Left renal cortex interstitium (tissue), 4 donors: ENCODE results near the gene MED16. TPM values are rescaled to one million over a fixed set of nuclear protein-coding genes. Genes with fewer than 3 reads are reported as not detected.

ENCODE experiments used
- DNase-seq, 4 donors: peaks; one replicate each; pipeline ENCODE4 v3.0.0-alpha.2; 2013; ENCODE audit warnings: low read depth in 4 of 4, low spot score in 2 of 4, missing footprints in 1 of 4
- polyA plus RNA-seq, 4 donors: library from polyadenylated mRNA; unstranded; fragments of 120-200 nt; gene quantifications; one replicate each; pipeline ENCODE4 v1.2.1, GENCODE V29; 2013; ENCODE audit not compliant: insufficient read length in 4 of 4

MED16 gene, protein sequence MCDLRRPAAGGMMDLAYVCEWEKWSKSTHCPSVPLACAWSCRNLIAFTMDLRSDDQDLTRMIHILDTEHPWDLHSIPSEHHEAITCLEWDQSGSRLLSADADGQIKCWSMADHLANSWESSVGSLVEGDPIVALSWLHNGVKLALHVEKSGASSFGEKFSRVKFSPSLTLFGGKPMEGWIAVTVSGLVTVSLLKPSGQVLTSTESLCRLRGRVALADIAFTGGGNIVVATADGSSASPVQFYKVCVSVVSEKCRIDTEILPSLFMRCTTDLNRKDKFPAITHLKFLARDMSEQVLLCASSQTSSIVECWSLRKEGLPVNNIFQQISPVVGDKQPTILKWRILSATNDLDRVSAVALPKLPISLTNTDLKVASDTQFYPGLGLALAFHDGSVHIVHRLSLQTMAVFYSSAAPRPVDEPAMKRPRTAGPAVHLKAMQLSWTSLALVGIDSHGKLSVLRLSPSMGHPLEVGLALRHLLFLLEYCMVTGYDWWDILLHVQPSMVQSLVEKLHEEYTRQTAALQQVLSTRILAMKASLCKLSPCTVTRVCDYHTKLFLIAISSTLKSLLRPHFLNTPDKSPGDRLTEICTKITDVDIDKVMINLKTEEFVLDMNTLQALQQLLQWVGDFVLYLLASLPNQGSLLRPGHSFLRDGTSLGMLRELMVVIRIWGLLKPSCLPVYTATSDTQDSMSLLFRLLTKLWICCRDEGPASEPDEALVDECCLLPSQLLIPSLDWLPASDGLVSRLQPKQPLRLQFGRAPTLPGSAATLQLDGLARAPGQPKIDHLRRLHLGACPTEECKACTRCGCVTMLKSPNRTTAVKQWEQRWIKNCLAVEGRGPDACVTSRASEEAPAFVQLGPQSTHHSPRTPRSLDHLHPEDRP
- 10 to 100 TPM; 44.5 to 90.9 (median 64.0) TPM for polyA plus RNA-seq

GRCh38 chr19:892894-893689 is at the start of gene MED16, which contains the start of gene RNU6-9:
Gene MED16, minus strand, starts transcription at chr19:893187. Its CDS starts 2,056 bp downstream, at chr19:891131.
Gene RNU6-9, plus strand, starts transcription at chr19:893484.
- peak; percentile 87 to 97 (median 93) for DNase-seq

GRCh38 chr19:942133-942645 is 49.2 kb upstream of the MED16 start:
- no peak for DNase-seq

DNA sequence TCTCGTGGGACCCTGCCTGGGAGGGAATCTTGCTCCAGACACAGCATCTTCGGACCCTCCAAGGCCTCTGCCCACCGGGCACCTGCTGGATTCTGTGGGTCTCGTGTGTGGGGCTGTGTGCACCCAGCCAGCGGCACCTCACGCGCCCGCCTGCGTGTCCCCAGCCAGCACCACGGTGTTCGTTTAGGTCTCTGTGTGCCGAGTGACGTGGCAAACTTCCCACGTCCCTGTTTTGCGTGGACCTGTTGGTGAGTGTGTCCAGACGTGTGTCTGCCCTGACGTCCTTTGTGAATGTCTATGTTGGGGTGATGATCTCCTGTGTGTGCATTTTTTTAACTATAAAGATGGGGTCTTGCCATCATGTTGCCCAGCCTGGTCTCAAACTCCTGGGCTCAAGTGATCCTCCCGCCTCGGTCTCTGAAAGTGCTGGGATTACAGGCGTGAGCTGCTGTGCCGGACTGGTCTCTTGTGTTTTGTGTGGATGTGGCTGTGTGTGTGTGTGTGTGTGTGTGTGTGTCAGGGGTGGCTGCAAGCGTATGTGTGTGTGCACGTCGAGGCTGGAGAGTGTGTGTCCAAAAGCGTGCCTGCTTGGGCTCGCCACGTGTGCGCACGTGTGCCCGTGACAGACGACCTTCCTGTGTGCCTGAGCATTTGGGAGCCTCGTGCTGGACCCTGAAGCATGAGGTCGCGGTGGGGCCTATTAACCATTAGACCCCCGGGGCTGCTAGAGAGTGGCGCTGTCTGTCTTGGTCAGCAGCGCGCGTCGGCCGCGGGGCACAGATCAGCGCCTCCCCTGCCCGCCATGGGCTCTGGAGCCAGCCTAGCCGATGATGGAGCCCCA is 48.5 kb upstream of the MED16 start:
- no peak for DNase-seq

DNA sequence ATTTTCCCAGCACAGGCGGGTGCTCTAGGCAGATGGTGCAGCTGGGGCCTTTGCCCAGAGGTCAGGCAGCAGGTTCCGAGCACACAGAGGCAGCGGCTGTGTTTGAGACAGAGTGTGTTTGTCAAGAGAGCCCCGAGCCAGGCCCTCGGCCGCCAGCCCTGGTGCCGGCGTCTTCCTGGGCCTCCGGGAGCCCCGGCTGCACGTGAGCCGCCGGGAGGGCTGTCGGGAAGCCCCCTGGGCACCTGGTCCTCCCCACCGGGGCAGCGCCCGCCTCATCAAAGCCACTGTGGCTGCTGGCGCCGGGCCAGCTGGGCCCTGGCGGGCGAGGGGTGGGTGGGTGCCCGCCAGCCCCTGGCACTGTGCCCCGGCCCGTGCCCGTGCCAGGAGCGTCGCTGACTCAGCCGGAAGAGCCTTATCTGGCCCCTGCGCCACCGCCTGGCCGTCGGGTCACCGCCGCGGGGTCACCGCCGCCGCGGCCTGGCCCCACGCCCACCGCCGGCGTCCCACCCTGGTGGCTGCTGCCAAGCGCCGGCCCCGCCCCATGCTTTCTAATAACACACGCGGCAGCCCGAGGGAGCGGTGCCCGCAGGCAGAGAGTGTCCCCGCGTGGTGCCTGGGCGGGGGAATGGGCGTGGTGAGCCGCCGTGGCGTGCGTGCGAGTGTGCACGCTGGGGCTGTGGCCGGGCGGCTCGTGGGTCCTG is 47.8 kb upstream of the MED16 start:
- no peak for DNase-seq

GRCh38 chr19:939922-940321 is 46.9 kb upstream of the MED16 start:
- no peak for DNase-seq

DNA sequence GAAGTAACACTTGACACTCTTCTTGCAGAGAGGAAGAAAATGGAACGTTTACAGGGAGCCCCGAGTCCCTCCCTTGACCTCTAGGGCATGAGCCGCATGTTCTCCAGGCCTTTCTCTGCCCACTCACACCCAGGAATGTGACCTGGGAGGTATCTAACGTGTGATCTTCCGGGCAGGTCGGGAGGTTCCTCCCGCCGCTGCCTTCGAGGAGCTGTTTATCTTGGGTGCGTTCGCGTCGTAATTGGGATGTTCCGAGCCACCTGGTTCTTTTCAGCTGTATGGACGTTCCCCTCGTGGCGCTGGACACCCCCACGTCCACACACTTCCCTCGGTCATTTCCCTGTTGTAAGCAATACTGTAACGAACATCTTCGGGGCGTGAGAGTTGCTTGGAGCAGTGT is 46.5 kb upstream of the MED16 start:
- DNase-seq, result no peak

DNA sequence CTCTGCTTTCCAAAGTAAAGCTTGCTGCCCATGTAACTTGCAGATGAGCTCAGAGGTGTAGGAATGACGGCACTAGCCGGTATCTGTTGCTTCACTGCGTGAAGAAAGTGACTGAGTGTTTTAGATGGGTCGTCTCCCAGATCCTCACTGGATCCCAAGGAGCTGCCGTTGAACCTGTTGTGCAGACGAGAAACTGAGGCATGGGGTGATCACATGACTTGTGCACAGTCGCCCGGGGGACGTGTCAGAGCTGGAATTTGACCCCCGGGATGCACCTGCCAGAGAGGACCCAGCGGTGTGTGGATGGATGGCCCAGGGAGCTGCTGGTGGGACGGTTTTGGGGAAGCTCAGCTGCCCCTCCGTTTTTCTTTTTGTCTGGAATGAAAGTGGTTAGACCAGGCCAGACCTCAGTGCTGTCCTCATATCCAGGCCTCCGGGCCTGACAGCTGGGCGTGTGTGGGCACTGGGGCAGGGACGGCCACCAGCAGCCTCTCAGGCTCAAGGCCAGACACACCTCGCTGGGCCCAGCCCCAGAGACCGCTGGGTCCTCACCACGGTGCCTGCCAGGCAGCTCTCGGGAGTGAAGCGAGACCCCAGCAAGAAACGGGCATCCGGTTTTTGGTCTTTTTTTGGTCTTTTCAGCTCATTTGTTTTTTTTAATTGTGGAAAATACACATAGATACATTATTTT is 45.4 kb upstream of the MED16 start:
- DNase-seq, result no peak

GRCh38 chr19:937259-937694 is 44.3 kb upstream of the MED16 start:
- DNase-seq, result no peak

GRCh38 chr19:936175-936546 is 43.2 kb upstream of the MED16 start:
- DNase-seq, result no peak

GRCh38 chr19:934865-935479 is 42.0 kb upstream of the MED16 start:
- DNase-seq, result no peak

DNA sequence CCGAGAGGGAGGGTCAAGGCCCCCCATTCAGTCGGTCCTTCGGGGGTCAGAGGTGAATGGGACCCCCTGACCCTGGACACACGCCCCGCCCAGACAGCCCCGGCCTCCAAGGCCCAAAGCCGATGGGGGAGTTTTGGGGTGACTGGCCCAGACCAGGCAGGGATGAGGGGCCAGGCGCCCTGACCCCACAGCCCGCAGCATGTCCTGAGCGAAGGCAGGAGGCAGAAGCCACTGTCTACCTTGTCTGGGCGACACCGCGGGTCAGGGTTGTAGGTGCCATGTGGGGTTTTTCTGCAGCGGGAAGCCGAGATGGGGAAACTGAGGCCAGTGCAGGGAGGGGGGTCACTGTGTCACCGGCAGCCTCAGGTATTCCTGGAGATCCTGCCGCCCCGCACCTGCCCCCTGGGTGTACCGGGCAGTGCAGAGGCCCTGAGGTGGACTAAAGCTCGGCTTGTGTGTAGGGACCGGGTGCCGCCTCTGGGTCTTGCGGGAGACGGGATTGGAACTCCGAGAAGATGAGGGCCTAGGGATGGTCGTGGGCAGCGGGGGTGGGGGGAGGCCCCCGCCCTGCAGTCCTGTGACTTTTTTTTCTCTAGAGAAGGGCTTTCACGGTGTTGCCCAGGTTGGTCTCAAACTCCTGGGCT is 41.3 kb upstream of the MED16 start:
- no peak for DNase-seq

DNA sequence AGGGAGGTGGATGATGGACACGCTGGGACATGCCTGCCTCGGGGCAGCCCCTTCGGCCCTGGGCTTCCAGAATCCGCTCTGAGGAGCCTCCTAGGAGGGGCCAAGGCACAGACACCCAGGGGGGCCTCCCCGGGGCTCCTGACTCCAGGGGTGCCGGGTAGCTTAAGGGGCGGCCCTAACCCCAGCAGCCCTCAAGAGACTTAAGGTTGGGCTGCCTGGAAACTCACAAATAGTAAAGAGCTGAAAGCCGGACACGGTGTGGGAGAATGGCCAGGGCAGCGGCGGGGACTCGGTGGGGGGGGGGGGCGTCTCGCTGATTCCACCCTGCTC is 40.5 kb upstream of the MED16 start:
- no peak for DNase-seq

GRCh38 chr19:932648-933552 is 39.9 kb upstream of the MED16 start:
- DNase-seq, result peak in 1 of 4 donors; percentile 85

DNA sequence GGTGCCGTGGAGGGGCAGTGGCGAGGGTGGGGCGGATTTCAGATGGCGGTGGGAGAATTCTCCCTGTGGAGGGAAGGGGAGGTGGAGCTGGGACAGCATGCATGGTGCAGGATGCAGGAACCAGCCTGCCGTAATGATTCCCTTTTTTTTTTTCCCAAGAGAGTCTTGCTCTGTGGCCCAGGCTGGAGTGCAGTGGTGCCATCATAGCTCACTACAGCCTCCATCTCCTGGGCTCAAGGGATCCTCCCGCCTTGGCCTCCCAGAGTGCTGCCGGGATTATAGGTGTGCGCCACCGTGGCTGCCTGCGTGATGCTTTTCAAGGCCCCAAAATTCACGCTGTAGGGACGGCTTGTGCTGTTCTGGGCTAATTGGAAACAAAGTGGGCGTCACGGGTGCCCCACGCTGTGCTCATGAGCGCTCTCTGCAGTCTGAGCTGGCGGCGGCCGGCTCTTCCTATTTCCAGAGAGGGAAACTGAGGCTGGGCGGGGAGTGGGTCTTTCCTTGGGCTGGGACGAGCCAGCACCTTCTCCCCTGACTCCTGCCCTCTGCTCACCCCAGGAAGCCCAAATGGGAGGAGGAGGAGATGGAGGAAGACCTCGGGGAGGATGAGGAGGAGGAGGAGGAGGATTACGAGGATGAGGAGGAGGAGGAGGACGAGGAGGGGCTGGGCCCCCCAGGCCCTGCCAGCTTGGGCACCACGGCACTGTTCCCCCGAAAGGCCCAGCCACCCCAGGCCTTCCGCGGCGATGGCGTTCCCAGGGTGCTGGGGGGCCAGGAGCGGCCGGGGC is 39.1 kb upstream of the MED16 start:
- DNase-seq, result no peak

GRCh38 chr19:929891-930258 is 36.9 kb upstream of the MED16 start:
- DNase-seq, result no peak
